Astrocyte of the cerebellum (primary cell): Measurements from ENCODE around the gene KTN1.

Experiments used
- DNase-seq: peaks from one replicate; pipeline ENCODE4 v3.0.0-alpha.2; 2011; ENCODE audit warnings: low read depth
- H3K4me3 ChIP-seq: 2 replicates; pipeline ENCODE4 v1.5.1; 2011; ENCODE audit warnings: mild to moderate bottlenecking, low read depth, low read length, moderate library complexity
- CTCF ChIP-seq: IDR thresholded peaks from 2 replicates; pipeline ENCODE4 v1.5.1; 2012; ENCODE audit warnings: low read length, low read depth, moderate library complexity, mild to moderate bottlenecking; ENCODE audit errors: missing control alignments
- in situ Hi-C: cut with HindIII; loops from 2 replicates; pipeline ENCODE4 v1.10.0; 2017; ENCODE audit warnings: low sequenced_read_pairs

KTN1 gene

GRCh38 chr14:55704654-55705053 is 124.6 kb downstream of the KTN1 start:
- H3K4me3 ChIP-seq: no peak overlapping the region
- DNase-seq: no peak
- TF ChIP-seq CTCF: no peak
- in situ Hi-C loops: no loop called here

- no peak for TF ChIP-seq CTCF
- no peak for DNase-seq
- in situ Hi-C loops: no loop called here
- no peak overlapping the region for H3K4me3 ChIP-seq
Measured at GRCh38 chr14:55705651-55706364, 125.8 kb downstream of the KTN1 start.

- no peak for DNase-seq
- TF ChIP-seq CTCF: no peak
- H3K4me3 ChIP-seq: no peak overlapping the region
- in situ Hi-C loops: no loop called here
Measured at GRCh38 chr14:55706365-55706684, 126.3 kb downstream of the KTN1 start.

GRCh38 chr14:55706893-55707292 is 126.9 kb downstream of the KTN1 start:
- TF ChIP-seq CTCF: no peak
- H3K4me3 ChIP-seq: no peak overlapping the region
- DNase-seq: no peak
- in situ Hi-C loops: no loop called here

- no peak overlapping the region for H3K4me3 ChIP-seq
- in situ Hi-C loops: no loop called here
- peak; percentile 63 for TF ChIP-seq CTCF
- DNase-seq: peak; percentile 55
Measured at GRCh38 chr14:55707365-55707804, 127.4 kb downstream of the KTN1 start.

- in situ Hi-C loops: no loop called here
- H3K4me3 ChIP-seq: no peak overlapping the region
- DNase-seq: no peak
- TF ChIP-seq CTCF: no peak
Measured at GRCh38 chr14:55710506-55711041, 130.6 kb downstream of the KTN1 start.
